Skin of body (tissue), 2 donors: Measurements from ENCODE around the gene NCAPD3. TPM values are rescaled to one million over a fixed set of nuclear protein-coding genes. Genes with fewer than 3 reads are reported as not detected.

ENCODE experiments used
- DNase-seq: peaks from one replicate; lab custom pipeline; 2025; lab: John Stamatoyannopoulos, UW
- total RNA-seq: library from RNA; depleted of rRNA; stranded (reverse); fragments of >200 nt; gene quantifications from one replicate; pipeline ENCODE4 v1.2.3, GENCODE V29; 2014

The NCAPD3 gene
- total RNA-seq, 1 donor from 2014 or later: 22.2 TPM

DNA sequence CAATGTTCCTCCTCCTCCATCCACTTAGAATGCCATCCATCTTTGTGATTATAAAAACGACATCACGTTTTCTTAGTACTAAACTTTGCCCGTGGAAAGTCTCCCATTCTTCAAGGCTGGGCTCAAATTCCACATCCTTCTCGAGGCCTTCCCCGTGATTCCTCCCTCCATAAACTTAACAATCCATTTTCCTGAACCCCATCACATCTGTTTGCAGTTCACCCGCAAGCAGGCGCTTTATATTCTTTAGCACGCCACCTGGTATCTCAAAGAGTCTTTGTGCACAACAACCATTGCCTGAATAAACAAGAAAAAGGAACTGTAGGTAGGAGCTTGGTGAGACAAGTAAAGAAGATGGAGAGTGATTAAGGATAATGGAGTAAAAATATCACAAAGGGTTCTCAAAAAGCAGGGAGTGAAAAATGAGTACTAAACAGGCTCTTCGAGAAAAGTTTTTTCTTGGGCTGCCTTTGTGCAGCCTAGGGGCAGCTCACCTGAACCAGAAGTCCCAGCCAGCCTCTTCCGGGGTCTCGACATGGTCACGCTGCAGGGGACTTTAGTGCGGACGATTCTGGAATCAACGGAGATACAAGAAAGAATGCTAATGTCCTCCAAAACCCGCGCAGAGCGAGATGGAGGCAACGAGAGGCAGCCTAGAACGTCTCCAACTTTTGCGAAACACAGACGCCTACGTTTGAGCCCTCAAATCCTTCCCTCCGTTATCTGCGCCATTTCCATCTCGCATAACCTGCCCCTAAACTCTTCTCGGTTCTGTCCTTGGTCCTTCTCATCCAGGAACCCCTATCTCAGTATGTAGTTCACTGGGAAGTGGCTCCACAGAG is 28.8 kb upstream of the NCAPD3 start:
- DNase-seq: no peak

- no peak for DNase-seq
These were observed 26.9 kb upstream of the NCAPD3 start for GRCh38 chr11:134250675-134251074.

DNA sequence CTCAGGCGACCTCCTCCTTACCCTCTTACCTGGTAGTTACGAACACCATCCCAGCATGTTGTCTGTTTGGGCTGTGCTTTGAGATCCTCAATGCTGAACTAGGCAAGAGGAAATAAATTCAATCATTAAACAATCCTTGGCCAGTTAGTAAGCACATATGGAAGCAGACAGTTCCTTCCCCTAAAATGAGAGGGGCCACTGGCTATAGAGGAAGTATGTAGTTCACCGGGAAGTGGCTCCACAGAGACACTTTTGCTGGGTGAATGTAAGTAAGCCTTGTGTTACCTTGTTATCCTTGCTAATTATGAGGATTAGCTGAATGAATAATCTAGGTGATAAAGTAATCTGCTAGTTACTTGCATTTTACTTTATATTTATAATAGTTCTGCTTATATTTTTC is 26.5 kb upstream of the NCAPD3 start:
- no peak for DNase-seq

DNA sequence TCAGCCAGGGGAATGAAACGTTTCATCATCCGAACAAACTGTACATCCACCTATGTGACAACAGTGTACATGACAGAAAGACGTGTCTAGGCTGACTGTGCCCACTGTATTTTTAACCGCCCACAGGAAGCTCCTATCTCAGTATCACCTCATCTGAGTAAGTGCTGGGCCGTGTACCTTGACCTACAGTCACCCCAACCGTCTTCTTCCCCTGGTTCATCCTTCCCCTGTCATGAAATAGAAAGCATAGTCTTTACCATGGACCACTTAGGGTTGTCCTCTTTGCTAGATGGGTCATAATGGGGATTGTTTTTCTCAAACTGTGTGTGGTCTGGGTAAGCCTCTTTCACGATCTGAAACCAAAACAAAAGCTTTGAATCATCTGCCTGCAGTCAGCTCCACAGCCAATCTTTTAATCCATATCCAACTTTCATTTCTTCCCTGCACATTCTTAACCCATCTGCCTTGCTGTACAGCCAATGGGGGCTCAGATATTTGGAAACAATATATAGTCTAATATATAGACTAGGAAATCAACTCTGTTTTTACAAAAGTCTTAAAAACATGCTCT is 25.2 kb upstream of the NCAPD3 start:
- no peak for DNase-seq

DNA sequence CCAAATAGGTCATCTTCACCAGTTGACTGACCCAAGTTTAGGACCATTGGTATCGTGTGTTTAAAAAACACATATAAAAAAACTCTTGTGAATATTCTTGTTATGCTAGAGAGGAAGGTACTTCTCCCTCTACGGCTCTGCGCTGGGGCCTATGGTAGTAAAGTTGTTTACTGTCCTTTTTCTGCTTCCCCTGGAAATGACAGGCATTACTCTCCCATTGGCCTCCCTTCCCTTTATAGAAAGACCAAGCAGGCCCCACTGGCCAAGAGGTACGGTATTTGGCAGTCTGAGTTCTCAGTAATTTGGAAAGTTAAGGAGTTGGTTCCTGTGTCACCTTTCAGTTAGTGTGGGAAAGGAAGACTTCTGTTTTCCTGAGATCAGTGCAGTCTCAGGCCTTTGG is 22.9 kb upstream of the NCAPD3 start:
- DNase-seq: no peak

DNA sequence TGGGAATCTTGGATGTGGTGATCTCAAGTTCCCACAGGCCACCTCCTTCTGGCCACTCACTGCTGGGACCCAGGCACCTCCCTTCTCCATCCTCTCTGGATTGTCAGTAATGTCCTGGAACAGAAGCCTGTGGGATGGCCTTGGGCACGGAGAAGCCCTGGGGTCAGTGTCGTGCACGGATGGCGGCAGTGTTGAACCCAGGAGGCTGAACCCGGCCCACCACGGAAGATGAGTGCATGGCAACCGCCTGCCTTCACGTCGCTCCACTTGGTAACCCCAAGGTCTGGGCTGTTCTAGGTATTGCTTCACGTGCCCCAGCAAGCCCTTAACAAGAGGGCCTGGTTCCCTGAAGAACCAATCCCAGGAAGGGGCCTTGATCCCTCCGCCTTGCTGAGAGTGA is 22.3 kb upstream of the NCAPD3 start:
- DNase-seq: no peak

DNA sequence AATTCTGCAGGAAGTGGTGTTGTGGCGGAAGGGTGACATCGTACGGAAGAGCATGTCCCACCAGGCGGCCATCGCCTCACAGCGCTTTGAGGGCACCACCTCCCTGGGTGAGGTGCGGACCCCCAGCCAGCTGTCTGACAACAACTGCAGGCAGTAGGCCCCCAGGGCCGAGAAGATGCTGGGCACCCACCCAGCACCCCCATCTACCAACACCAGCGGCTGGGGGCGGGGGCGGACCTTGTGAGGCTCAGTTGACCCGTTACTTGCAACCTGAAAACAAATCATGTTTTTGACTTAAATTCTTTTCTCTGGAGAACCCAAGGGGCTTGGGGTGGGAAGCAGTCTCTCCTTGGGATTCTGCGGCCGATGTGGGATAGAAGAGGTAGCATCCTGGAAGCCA is 21.7 kb upstream of the NCAPD3 start:
- DNase-seq: no peak

GRCh38 chr11:134244593-134244992 is 20.8 kb upstream of the NCAPD3 start:
- DNase-seq: no peak

DNA sequence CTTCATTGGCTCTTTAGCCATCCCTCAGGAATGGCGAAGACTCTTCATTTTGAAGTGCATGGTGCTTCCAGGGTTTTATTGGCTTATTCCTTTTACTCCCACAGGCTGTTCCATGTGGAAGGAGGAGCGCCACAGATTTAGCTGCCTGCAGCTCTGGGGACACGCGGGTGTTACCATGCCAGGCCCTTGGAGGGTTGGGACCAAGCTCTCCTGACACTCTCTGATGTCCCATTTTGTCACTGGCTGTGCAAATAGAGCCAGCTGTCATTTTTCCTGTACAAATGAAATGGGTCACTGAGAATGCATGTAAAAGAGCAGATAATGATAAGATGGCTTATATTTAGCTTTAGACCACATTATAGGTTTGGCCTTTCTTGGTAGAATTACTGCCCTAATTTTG is 20.1 kb upstream of the NCAPD3 start:
- DNase-seq: no peak

- no peak for DNase-seq
These were observed 18.6 kb upstream of the NCAPD3 start for GRCh38 chr11:134242376-134242775.

GRCh38 chr11:134240592-134240991 is 16.8 kb upstream of the NCAPD3 start:
- DNase-seq: no peak

DNA sequence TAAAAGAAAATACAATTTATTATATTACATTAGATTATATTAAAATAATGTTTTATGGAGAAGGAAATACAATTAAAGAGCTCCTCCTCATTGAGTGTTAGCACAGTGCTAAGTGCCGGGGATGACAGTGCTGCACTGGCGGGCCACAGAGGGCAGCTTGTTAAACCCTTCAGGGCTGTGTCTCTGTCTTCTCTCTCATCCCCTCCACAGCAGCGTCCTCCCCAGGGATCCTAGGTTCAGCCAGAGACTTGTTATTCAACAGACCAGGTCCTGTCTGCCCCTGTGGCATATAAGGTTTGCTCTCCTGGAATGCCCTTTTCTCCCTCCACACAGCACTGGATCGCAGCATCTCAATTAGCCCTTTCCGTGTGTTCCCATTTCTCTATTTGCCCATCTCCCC is 15.2 kb upstream of the NCAPD3 start:
- DNase-seq: no peak

DNA sequence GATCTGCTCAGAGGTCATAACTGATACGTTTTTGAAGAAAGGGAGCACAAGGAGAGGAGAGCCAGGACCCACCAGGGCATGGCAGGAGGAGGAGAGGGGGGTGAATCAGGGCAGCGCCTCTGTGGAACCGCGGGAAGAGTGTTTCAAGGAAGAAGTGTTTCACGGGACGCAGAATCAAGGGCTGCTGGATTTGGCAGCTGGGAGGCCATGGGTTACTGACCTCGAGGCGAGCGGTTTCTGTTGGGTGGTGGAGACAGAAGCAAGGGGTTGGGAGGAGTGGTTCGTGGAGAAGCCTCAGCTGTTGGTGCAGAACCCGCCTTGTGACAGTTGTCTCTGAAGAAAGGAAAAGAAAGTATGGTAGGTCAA is 13.8 kb upstream of the NCAPD3 start:
- no peak for DNase-seq

DNA sequence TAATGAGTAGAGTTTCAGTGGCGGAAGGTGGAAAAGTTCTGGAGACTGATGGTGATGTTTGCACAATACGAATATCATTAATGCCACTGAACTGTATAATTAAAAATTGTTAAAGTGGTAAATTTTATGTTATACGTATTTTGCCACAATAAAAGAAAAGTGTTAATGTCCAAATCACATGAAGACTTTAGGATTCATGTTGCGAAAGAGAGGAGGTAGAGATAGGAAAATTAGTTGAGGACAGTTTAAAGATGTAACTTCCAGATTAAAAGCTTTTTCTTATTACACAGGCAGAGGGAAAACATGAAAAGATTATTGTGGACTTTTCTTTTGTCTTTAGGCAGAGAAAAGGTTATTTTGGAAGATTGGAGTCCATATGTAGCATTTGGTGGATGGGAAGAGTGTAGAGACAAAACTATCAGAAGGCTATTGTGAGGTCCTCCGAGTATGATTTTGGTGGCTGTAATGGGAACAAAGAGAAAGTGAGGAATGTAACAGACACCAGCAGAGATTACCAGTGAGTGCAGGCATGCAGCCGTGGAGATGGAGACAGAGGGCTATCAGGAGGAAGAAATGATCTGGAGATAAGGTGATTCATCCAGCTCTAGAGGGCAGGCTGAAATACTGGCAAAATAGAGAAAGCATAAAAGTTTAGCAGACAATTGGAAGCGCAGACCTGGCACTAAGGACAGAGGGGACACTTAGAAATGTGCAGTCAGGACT is 13.2 kb upstream of the NCAPD3 start:
- no peak for DNase-seq

DNA sequence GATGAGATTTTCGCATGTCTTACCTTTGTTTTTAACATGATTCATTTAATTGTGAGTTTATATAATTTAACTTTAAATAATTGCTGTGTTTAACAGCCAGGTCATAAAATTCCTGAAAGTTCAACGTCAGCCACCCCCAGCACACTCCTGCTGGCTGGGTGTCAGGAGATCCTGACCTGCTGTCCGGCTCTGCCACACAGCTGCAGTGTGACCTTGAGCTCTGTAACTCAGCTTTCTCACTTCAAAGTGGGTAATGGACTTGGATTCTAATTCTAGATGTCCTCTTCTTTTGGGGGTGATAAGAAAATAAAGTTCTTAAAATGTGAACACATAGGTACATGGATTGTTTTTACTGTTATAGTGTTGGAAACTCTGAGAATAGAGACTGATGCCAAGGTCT is 11.6 kb upstream of the NCAPD3 start:
- DNase-seq: no peak

DNA sequence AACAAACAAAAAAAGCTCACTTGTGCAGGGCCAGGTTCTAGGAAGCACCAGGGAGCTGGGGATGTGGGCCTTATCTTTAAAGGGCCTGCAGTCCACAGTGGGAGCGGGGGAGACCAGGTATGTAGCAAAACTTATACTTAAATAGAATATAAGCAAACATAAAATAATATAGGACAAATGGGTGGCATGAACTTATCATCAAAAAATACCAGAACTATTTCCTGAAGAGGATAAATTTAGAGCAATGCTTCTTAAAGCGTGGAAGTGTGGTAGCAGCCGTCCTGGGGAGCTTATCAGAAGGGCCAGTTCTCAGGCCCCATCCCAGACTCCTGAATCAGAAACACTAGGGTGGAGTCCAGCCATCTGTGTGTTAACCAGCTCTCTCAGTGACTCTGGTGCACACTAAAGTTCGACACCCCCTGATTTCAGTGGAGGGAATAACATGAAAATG is 10.0 kb upstream of the NCAPD3 start:
- no peak for DNase-seq

DNA sequence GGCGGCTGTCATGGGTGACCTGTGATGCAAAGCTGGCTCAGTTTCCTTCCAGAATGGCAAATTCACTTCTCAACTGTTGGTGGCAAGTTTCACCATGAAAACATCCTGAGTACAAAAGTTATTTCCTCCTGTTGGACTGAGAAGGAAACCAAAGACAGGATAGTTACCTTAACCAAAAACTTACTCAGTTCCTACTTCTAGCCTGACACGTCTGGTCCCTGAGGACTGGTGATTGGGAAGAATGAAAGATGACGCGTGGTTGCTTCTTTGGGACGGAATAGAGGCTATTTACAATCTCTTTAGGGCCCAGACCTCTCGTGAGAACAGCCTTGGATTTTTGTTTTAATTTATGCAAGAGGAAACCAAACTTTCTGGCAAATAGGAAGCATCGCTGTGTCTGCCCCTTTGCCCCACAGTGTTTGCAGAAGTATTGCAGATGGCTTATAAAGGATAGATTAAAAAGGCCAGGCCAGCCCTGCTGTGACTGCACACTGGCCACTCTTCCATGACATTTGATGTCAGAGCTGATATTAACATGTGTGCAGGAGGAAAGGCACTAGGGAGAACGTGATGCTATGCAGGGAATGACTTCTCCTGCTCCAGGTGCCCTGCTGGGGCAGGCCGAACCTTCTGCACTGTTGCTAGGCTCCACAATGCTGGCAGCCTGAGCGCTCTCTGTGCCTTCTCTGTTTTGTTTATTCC is 8.3 kb upstream of the NCAPD3 start:
- DNase-seq: no peak

- DNase-seq: no peak
These were observed 6.6 kb upstream of the NCAPD3 start for GRCh38 chr11:134230339-134230738.

- DNase-seq: peak; percentile 13
These were observed 5.5 kb upstream of the NCAPD3 start for GRCh38 chr11:134229126-134229790.

DNA sequence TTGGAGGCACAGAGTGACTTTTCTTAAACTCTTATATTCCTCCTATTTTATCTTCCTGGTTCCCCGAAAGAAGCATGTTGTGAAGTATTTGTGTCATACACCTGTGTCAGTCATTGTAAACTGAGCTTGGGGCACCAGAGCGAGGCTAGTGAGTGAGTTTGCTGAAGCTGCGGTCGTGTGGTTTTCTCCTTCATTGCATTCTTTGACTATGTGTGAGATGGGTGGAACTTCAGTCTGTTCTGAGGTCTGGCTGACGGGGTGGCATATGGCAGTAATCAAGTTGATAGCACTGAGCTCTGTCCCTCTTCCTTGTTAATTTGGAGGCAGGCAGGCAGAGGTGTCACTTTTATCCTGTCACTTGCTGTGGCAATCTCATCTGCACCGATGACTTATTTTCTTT is 4.9 kb upstream of the NCAPD3 start:
- DNase-seq: no peak

- no peak for DNase-seq
These were observed 3.1 kb upstream of the NCAPD3 start for GRCh38 chr11:134226806-134227325.
